Left colon (tissue), 2 donors: Measurements from ENCODE around the gene USP12. TPM values are rescaled to one million over a fixed set of nuclear protein-coding genes. Genes with fewer than 3 reads are reported as not detected.
"Not testable (repeated sequence)": the region's sequence is repeated elsewhere in the genome, so short reads cannot be mapped to it uniquely, and the experiment has no call there.

ENCODE experiments used
- ATAC-seq: fragments of 200-7000 bp; cut with Tn5 transposase; one replicate; pipeline ENCODE4 v1.9.1; 2020; ENCODE audit warnings: mild to moderate bottlenecking, moderate library complexity
- DNase-seq, 2 donors: peaks; one replicate each; pipeline ENCODE4 v3.0.0-alpha.2; 2020
- intact Hi-C, 2 donors: fragments of 100-400 bp; cut with DNase I in 1 of 2; cut with micrococcal nuclease in 1 of 2; formaldehyde crosslinking; loops; one replicate each; pipeline versions ENCODE4 v1.11.2 to v1.14.0; 2022; cut with DNase I, micrococcal nuclease
- long read RNA-seq: library from polyadenylated mRNA; unstranded; transcript quantifications from one replicate; pipeline ENCODE4 v2.0.0, GENCODE V29; 2021
- total RNA-seq, 2 donors: library from RNA; stranded (reverse); fragmentation: NEBNext Ultra II Directional; extraction: Animal tissue kit (Norgen Biotek cat#: 25700); gene quantifications; one replicate each; pipeline ENCODE4 v1.2.1, GENCODE V29; 2021
- donor health status: DM: no; HTN: no; CAD: no.
- donor health status: DM: yes; HTN: yes; CAD: no.

Gene USP12, protein sequence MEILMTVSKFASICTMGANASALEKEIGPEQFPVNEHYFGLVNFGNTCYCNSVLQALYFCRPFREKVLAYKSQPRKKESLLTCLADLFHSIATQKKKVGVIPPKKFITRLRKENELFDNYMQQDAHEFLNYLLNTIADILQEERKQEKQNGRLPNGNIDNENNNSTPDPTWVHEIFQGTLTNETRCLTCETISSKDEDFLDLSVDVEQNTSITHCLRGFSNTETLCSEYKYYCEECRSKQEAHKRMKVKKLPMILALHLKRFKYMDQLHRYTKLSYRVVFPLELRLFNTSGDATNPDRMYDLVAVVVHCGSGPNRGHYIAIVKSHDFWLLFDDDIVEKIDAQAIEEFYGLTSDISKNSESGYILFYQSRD
- 10 to 100 TPM; 32.2 to 42.0 TPM for total RNA-seq
- long read RNA-seq, full-length matches to known transcripts, result 17 of 23 reads
- long read RNA-seq, partial matches to known transcripts, result 3 of 23 reads
- long read RNA-seq, other reads (novel, unspliced or antisense), result 3 of 23 reads

DNA sequence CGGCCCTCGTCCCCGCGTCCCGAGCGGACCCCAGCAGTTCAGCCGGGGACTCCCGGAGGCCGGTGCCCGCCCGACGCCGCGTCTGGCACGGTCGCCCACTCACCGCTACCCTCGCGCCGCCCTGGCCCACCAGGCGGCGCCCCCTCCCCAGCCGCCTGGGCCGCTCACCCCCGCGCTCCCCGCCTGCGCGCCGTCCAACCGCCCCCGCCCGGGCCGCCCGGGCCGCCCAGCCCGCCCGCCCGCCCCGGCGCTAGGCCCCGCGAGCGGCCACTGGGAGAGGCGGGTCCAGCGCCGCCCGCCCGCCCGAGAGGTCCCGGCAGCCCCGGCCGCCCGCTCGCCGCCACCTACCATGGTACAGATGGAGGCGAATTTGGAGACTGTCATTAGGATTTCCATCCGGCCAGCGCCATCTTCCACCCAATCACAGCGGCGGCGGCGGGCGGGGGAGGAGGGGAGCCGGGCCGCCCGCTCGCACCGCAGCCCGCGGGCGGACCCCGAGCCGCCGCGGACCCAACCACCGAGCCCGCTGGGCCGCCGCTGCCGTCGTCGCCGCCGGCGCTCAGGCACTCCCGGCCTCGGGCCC lies at the start of gene USP12:
TSS of gene USP12 (minus strand) at position 568 of the 583 bp plus-strand sequence. CDS start at position 396, 172 bp downstream.
- DNase-seq (no peak), ATAC-seq (peak; percentile 10)
- intact Hi-C loops, result no loop called here

DNA sequence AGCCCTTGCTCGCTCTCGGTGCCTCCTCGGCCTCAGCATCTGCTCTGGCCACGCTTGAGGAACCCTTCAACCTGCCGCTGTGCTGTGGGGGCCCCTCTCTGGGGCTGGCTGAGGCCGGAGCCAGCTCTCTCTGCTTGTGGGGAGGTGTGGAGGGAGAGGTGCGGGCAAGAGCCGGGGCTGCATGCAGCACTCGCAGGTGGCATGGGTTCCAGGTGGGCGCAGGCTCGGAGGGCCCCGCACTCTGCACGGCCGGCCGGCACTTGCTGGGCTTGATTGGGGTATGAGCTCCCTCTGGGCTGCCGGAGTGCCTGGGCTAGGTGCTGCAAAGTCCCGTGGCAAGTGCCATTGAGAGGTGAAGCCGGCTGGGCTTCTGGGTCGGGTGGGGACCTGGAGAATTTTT lies 48.0 kb upstream of the USP12 start:
- ATAC-seq (no peak), DNase-seq (no peak)
- intact Hi-C loops, result no loop called here

DNA sequence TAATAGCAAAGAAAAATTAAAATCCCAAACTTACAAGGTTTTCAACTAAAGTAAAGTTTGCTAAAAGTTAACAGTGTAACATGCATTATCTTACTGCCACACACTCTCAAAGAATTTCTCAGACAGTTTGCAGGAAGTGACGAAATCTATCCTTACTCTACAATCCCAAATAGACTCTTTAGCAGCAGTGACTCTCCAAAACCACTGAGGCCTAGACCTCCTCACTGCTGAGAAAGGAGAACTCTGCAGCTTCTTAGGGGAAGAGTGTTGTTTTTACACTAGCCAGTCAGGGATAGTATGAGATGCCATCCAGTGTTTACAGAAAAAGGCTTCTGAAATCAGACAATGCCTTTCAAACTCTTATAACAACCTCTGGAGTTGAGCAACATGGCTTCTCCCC lies 47.2 kb upstream of the USP12 start:
- intact Hi-C loops, DNase-seq, ATAC-seq: not testable (repeated sequence)

DNA sequence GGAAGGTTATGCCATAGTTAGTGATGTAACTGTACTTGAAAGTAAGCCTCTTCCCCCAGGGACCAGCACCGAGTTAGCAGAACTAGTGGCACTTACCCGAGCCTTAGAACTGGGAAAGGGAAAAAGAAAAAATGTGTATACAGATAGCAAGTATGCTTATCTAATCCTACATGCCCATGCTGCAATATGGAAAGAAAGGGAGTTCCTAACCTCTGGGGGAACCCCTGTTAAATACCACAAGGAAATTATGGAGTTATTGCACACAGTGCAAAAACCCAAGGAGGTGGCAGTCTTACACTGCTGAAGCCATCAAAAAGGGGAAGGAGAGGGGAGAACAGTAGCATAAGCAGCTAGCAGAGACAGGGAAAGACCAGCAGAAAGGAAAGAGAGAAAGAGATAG lies 46.2 kb upstream of the USP12 start:
- intact Hi-C loops, result not testable (repeated sequence)

DNA sequence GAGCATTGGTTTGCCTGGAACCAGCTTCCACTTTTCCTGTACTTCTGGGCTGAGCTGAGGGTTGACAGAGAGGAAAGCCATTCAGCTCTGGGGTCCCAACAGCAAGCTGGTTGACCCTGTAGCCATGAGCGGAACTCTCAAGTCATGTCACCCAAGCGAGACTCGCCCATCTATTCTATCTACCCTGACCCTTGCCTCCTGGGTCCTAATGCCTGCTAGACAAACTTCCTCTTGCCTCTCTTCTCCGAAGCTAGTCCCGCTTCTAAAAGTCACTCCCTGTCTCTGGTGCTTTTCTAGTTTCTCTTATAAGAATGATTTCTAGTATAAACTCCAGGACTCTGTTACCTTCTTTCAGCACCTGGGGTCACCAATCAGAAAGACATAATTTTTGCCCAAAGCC lies 41.8 kb upstream of the USP12 start:
- ATAC-seq, intact Hi-C loops, DNase-seq: not testable (repeated sequence)

More for the DNA sequence above, 46.2 kb upstream of the USP12 start:
- not testable (repeated sequence) for ATAC-seq, DNase-seq

DNA sequence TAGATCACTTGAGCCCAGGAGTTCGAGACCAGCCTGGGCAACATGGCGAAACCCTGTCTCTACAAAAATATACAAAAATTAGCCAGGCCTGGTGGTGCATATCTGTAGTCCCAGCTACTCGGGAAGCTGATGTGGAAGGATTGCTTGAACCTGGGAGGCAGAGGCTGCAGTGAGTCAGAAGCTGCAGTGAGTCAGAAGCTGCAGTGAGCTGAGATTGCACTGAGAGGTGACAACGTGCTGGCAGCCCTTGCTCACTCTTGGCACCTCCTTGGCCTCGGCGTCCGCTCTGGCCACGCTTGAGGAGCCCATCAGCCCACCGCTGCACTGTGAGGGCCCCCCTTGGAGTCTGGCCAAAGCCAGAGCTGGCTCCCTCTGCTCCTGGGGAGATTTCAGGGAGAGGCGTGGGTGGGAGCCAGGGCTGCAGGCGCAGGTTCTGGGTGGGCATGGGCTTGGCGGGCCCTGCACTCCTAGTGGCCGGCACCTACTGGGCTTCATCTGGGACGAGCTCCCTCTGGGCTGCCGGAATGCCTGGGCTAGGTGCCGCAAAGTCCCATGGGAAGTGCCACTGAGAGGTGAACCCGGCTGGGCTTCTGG lies 40.3 kb upstream of the USP12 start:
- ATAC-seq, result no peak
- intact Hi-C loops, result no loop called here
- no peak for DNase-seq

DNA sequence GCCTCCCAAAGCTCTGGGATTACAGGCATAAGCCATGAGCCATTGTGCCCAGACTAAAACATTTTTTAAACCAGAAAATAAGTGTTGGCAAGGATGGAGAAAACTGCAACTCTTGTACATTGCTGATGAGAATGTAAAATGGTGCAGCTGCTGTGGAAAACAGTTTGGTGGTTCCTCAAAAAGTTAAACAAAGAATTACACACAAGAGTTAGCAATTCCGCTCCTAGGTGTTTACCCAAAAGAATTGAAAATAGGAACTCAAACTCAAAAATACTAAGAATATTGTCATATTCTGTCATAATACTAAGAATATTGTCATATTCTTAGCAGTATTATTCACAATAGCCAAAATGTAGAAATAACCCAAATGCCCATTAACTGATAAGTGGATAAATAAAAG lies 39.7 kb upstream of the USP12 start:
- DNase-seq (no peak), ATAC-seq (no peak)
- intact Hi-C loops, result no loop called here

DNA sequence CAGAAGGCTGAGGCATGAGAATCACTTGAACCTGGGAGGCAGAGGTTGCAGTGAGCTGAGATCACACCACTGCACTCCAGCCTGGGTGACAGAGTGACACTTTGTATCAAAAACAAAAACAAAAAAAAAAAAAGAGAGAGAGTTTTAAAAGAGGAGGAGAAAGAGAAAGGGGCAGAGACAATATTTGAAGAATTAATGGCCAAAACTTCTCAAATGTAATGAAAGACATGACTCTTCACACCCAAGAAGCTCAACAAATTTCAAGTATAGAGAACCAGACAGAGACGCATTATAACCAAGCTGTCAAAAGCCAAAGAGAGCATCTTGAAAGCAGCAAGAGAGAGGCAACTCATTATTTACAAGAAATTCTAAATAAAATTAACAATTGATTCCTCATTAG lies 36.9 kb upstream of the USP12 start:
- intact Hi-C loops, result no loop called here
- DNase-seq (no peak), ATAC-seq (no peak)

DNA sequence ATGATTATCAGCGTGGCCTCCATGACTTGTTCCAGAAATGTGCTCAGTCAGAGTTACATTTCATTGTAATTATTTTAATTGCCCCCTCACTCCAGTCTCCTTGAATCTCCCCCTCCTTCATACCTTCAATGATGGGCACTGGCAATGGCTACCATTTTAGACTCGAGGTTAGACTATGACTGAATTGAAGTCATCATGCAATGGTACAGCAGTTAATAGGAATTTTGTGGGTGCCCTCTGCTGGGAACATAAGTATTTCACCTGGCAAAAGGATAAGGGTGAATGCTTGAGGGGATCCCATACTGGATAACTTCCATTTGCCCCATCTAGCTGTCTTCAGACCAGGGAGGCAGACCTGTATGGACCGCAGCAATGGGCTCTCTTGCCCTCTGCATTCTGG lies 32.2 kb upstream of the USP12 start:
- intact Hi-C loops, result no loop called here
- DNase-seq (no peak), ATAC-seq (peak; percentile 37)

DNA sequence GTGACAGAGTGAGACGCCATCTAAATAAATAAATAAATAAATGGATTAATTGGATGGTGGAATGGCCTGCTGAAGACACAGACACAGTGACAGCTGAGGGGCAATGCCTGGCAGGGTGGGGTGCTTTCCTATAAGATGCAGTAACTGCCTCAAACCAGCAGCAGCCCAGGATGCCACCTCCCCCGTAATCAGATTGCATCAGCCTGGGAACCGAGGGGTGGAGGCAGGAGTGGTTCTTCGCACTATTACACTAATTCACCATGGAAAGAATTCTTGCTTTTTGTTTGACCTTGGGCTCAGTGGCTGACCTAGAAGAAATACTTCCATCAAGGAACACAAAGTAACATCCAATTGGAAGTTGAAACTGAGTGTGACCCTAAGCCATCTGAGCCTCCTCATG lies 31.6 kb upstream of the USP12 start:
- no peak for DNase-seq
- intact Hi-C loops, result no loop called here
- ATAC-seq, result no peak

DNA sequence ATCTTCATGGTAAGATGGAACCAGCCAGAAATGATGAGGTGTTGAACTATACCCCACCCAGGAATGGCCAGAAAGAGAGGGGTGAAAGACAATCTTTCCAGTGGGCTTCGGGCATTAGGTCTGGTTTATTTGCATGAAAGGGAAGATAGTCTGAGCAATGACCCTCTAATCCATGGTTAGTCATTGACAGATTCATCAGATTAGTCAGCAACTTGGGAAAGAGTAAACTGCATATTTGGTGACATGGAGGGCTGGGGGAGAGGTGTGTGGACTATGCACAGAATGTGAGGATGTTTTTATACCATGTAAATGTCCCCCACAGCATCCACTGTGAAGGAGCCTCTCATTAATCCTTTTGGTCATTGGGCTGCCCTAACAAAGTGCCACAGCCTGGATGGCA lies 30.1 kb upstream of the USP12 start:
- DNase-seq (no peak), ATAC-seq (no peak)
- intact Hi-C loops, result no loop called here

DNA sequence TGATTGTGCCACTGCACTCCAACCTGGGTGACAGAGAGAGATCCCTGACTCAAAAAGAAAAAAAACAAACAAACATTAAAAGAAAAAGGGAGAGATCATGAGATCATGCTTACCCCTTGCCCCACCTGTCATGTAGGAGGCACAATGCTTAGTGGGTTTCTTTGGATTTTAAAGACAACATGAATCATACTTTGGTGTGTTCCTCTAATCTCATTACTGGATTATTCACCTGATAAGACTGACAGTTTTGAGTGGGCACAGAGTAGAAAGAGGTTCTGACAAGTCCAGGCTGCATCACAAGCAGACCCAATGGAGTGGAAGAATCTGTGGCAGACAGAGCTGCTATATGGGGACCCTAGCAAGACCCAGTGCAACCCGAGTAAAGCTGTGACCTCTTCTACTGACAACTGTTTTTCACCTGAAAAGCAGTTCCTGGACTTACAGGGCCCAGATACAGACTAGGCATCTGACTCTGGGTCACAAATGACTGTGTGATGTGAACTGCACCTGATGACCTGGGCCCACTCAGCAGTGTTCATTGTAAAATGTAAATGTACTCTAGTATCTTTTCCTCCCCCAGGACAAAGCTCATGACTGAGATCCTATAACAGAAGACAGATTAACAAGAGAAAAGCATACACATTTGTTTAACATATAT lies 28.9 kb upstream of the USP12 start:
- ATAC-seq, result no peak
- no peak for DNase-seq
- intact Hi-C loops, result no loop called here

DNA sequence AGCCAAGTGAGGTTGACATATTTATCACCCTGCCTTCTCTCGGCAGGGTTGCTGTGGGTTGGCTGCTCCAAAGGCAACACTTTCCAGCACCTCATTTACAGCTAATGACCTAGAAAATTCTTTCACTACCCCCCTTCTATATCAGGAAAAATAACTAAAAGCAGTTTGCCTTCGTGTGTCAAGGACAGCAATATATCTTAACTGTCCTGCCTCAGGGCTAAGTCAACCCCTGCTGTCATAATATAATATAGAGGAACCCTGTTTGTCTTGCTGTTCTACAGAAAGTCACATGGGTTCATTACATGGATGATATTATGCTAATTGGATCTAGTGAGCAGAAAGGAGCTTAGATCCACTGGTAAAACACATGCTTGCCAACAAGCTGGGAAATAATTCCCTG lies 28.1 kb upstream of the USP12 start:
- ATAC-seq, result no peak
- intact Hi-C loops, result no loop called here

DNA sequence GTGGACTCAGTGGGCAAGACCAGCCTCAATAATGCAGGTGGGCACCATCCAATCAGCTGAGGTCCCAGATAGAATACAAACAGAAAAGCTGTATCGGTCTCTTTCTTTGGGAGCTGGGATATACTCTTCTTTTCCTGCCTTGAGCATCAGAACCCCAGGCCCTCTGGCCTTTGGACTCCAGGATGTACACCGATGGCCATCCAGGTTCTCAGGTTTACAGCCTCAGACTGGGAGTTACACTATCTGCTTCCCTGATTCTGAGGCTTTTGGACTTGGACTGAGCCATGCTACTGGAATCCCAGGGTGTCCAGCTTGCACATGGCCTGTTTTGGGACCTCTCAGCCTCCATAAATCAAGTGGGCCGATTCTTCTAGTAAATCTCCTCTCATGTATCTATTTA lies 27.6 kb upstream of the USP12 start:
- peak; percentile 36 for ATAC-seq
- no peak for DNase-seq
- intact Hi-C loops, result no loop called here

More for the DNA sequence above, 28.1 kb upstream of the USP12 start:
- DNase-seq, result no peak

DNA sequence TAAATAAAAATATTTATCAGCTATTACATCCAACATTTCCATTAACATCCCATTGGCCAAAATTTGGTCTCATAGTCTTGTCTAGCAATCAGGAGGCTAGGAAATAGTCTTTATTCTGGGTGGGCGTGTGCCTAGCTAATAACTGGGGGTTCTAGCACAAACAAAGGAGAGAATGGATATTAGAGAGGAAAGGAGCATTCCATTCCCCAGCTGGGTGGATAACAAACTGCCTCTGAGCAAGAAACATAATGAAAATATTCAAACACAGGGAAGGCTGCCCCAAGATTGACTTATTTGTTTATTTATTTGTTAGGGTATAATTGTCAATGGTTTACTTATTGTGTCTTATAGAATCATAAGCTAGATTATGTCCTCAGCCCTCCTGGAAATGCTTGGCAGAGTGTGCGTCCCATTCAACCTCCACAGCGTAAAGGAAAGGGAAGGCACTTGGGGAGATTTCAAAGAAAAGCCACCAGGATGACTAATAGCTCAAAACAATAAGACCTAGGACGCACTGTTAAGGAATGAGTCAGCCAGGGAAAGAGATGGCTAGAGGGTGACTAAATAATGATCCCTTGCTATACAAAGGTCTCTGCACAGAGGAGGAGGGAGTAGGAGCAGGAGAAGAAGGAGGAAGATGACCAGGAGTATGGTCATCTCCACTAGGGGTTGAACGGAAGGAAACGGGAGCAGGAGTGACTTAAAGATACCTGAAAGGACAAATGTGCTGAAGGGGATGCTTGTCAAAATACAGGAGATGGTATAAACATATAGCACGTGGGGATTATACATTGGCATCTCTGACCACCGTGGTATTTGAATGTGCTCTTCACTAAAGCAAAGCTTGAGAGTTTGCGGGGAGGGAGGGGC lies 23.5 kb upstream of the USP12 start:
- no peak for DNase-seq
- ATAC-seq, result peak; percentile 70
- intact Hi-C loops, result no loop called here

DNA sequence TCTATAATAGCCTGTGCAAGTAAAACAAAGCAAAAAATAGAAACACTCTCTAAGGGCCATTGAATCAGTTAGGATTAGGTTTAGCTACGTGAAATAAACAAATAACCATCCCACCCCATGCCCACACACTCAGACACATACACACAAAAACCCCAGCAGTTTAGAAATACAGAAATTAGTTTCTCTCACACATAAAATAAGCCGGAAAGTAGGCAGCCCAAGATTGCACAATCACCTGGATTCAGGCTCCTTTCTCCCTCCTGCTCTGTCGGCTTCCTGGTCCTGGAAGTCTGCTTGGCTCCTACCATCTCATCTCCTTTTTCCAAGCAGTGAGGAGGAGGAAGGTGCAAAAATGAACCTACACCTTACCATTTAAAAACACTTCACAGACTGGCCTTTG lies 22.6 kb upstream of the USP12 start:
- DNase-seq (no peak), ATAC-seq (no peak)
- intact Hi-C loops, result no loop called here

DNA sequence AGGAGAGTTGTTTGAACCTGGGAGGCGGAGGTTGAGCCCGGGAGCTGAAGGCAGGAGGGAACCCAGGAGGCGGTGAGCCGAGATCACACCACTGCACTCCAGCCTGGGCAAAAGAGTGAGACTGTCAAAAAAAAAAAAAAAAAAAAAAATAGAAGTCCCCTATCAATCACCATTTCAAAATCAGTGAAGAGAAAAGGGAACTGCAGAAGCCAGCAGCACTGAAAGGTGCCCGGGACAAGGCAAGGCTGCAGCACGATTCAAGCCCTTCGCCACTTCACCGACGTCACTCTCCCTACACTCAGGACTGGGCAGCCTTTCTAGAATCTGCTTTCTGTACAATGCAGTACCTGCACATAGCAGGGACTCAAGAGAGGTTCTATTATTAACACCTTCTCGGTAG lies 21.9 kb upstream of the USP12 start:
- DNase-seq (no peak), ATAC-seq (no peak)
- intact Hi-C loops, result no loop called here

DNA sequence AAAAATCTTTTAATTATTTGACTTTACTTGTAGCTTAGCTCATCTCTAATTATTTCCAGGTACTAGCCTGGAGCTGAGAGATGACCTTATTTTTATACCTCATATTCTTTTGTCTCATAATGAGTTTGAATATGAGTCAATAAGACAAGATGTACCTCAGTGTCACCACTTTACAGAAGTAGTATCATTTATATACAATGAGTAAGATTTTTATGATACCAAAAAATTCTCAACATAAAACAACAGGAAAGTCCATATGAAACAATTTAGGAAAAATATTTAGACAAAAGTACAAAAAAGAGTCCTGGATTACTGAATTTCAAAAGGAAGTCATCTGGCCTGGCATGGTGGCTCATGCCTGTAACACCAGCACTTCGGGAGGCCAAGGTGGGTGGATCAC lies 21.4 kb upstream of the USP12 start:
- DNase-seq, result no peak
- ATAC-seq, result no peak
- intact Hi-C loops, result no loop called here

DNA sequence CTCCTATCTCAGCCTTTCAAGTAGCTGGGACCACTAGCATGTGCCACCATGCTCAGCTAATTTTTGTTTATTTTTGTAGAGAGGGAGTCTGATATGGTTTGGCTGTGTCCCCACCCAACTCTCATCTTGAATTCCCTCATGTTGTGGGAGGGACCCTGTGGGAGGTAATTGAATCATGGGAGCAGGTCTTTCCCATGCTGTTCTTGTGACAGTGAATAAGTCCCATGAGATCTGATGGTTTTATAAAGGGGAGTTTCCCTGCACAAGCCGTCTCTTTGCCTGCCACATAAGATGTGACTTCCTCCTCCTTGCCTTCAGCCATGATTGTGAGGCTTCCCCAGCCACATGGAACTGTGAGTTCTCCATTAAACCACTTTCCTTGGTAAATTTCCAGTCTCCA lies 20.8 kb upstream of the USP12 start:
- DNase-seq, intact Hi-C loops, ATAC-seq: not testable (repeated sequence)
